Measurements from ENCODE around the gene PPP2R3C.
"Not testable (repeated sequence)": the region's sequence is repeated elsewhere in the genome, so short reads cannot be mapped to it uniquely, and the experiment has no call there.

Gene PPP2R3C

DNA sequence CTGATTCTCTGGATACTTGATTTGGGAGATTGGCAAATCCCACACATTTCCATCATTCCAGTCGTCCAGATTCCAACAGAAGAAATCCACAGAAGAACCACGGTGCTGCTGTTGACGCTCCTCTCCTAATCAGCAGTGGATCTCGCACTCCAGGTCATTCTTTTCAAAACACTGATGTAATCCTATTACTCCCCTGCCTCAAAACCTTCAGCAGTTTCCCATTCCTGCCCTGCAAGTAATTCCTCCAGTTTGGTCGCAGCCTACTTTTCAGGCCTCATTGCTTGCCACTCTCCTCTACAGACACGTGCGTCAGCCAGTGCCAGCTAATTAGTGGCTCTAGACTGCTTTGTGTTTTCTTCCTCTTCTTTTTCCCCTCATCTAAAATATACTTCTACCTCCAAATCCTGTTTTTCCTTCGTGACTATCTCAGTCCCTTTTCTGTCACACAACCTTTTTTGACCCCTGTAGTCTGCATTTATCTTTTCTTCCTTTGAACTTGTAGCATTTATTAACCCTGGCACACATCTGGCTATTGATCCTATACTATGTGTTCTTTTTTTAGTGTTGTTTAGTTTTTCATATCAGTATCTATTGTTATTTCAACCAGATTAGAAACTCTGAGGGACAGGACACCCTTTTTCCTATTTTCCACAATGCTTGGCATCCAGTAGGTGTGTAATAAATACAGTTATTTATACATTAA lies 37.3 kb upstream of the PPP2R3C start:
- TF ChIP-seq ZFX (IDR thresholded peaks at IDR 0.05): no peak
- TF ChIP-seq, protein P1, sequence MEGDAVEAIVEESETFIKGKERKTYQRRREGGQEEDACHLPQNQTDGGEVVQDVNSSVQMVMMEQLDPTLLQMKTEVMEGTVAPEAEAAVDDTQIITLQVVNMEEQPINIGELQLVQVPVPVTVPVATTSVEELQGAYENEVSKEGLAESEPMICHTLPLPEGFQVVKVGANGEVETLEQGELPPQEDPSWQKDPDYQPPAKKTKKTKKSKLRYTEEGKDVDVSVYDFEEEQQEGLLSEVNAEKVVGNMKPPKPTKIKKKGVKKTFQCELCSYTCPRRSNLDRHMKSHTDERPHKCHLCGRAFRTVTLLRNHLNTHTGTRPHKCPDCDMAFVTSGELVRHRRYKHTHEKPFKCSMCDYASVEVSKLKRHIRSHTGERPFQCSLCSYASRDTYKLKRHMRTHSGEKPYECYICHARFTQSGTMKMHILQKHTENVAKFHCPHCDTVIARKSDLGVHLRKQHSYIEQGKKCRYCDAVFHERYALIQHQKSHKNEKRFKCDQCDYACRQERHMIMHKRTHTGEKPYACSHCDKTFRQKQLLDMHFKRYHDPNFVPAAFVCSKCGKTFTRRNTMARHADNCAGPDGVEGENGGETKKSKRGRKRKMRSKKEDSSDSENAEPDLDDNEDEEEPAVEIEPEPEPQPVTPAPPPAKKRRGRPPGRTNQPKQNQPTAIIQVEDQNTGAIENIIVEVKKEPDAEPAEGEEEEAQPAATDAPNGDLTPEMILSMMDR (conservative IDR thresholded peaks at IDR 0.05): no peak
- no peak overlapping the region for H3K27ac ChIP-seq

DNA sequence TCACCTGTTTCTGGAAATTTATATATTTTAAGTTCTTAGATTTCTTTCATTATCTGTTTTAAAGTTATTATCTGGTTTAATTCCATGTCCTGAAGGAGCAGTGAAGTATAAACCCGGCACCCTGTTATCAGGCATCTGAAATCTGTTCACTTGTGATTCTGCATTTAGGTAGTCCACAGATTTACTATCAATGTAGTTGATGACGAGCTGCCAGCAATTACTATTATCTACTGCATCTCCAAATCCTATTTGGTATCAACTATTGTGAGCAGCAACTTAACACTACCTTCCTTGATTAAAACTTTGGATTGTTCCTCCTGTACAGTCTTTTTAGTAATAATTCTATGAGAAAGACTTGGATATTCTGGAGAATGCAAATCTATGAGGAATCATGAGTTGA lies 36.7 kb upstream of the PPP2R3C start:
- TF ChIP-seq ZFX (IDR thresholded peaks at IDR 0.05): no peak
- TF ChIP-seq, protein P1 (conservative IDR thresholded peaks at IDR 0.05): no peak
- H3K27ac ChIP-seq: no peak overlapping the region

DNA sequence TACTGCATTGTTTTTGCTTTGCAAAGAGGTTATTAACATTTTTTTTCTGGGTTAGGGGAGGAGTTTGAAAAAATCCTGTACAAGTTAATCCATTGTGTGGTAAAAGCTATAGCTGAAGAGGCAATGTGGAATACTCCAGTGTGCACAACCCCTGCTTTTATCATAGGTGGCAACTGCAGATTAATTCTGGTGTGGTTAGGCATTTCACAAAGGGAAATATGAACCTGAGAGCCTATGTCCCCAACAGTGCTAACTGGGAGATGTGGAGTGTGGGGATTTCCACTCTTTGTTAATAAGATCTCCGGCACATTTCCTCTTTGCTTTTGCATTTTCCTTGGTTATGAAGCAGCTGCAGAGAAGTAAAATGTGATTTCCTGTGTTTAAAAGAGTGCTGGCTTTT lies 34.2 kb upstream of the PPP2R3C start:
- H3K27ac ChIP-seq: no peak overlapping the region

DNA sequence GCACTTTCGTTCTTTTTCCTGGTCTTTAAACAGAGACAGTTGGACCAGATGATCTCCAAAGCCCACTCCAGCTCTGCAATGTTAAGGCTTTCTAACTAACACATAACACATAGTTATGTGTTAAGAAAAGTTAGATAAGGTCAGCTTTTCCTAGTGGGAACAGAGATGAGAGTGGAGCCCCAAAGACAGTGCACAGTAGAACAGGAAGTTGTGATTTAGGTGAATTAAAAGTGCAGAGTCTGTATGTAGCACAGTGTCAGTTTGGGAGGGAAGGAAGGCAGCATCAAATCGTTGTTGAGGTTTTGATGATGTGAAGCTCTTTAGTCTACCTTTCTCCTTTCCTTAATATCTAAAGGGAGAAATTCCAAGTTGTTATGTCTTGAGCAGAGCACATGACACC lies 32.2 kb upstream of the PPP2R3C start:
- no peak overlapping the region for H3K27ac ChIP-seq
- no peak for TF ChIP-seq ZFX (IDR thresholded peaks at IDR 0.05)
- TF ChIP-seq, protein P1 (conservative IDR thresholded peaks at IDR 0.05): no peak

More for the DNA sequence above, 34.2 kb upstream of the PPP2R3C start:
- no peak for TF ChIP-seq ZFX (IDR thresholded peaks at IDR 0.05)
- TF ChIP-seq, protein P1 (conservative IDR thresholded peaks at IDR 0.05): no peak

DNA sequence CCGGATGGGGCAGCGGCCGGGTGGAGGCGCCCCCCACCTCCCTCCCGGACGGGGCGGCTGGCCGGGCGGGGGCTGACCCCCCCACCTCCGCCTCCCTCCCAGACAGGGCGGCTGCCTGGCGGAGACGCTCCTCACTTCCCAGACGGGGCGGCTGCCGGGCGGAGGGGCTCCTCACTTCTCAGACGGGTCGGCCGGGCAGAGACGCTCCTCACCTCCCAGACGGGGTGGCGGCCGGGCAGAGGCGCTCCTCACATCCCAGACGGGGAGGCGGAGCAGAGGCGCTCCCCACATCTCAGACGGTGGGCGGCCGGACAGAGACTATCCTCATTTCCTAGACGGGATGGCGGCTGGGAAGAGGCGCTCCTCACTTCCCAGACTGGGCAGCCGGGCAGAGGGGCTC lies 30.7 kb upstream of the PPP2R3C start:
- not testable (repeated sequence) for H3K27ac ChIP-seq

DNA sequence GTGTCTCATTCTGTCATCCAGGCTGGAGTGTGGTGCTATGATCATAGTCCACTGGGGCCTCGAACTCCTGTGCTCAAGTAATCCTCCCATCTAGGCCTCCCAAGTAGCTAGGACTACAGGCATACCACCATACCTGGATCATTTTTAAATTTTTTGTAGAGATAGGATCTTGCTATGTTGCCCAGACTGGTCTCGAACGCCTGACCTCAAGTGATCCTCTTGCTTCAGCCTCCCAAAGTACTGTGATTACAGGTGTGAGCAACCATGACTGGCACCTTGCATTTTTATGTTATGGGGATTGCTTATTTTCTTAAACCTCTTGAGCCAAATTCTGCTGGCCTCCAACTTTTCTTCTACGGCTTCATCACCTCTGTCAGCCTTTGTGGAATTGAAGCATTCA lies 27.4 kb upstream of the PPP2R3C start:
- no peak for TF ChIP-seq ZFX (IDR thresholded peaks at IDR 0.05)
- TF ChIP-seq, protein P1 (conservative IDR thresholded peaks at IDR 0.05): no peak
- no peak overlapping the region for H3K27ac ChIP-seq

DNA sequence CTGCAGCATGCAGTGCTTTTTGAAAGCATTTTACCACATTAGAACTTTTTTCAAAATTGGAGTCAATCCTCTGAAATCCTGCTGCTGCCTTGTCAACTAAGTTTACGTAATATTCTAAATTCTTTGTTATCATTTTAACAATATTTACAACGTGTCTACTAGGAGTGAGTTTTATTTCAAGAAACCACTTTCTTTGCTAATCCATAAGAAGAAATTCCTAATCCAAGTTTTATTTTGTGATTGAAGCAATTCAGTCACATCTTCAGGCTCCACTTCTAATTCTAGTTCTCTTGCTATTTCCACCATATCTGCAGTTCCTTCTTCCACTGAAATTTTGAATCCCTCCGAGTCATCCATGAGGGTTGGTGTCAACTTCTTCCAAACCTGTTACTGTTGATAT lies 25.9 kb upstream of the PPP2R3C start:
- H3K27ac ChIP-seq: no peak overlapping the region
- TF ChIP-seq, protein P1 (conservative IDR thresholded peaks at IDR 0.05): no peak
- TF ChIP-seq ZFX (IDR thresholded peaks at IDR 0.05): no peak

DNA sequence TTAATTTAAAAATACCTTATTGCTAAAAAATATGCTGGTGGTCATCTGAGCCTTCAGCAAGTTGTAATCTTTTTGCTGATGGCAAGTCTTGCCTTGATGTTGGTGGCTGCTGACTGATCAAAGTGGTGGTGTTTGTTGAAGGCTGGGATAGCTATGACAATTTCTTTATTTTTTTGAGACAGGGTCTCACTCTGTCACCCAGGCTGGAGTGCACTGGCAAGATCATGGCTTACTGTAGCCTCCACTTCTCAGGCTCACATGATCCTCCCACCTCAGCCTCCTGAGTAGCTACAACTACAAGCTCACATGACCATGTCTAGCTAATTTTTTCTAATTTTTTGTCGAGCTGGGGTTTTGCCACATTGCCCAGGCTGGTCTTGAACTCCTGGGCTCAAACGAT lies 25.4 kb upstream of the PPP2R3C start:
- TF ChIP-seq, protein P1 (conservative IDR thresholded peaks at IDR 0.05): no peak
- no peak for TF ChIP-seq ZFX (IDR thresholded peaks at IDR 0.05)
- H3K27ac ChIP-seq: no peak overlapping the region

Measured in C4-2B (cell line).